H1 (cell line): ENCODE measurements around the gene SNX2. TPM values are rescaled to one million over a fixed set of nuclear protein-coding genes. Genes with fewer than 3 reads are reported as not detected.

Experiments
- CTCF ChIA-PET: fragments of 300-600 bp; sonication (Branson Sonifier 250); formaldehyde crosslinking; loops from one replicate; lab custom pipeline; 2021; ENCODE audit not compliant: partially characterized antibody; lab: Charles Lee
- POLR2A ChIA-PET: fragments of 300-600 bp; sonication (Branson Sonifier 250); formaldehyde crosslinking; loops from one replicate; lab custom pipeline; 2021; ENCODE audit warnings: inconsistent platforms; ENCODE audit not compliant: partially characterized antibody; lab: Charles Lee
- DNase-seq, 2 experiments: peaks; one replicate each; pipeline versions ENCODE4 v3.0.0 to v3.0.0-alpha.2; 2010 to 2022; ENCODE audit warnings: low spot score in 2 of 2, low read depth in 1 of 2, mixed read lengths in 1 of 2
- FAIRE-seq: peaks from 2 replicates; lab custom pipeline; 2011; peaks lifted over from hg19 to GRCh38; lab: Jason Lieb, UNC
- H2AFZ ChIP-seq: 2 replicates; pipeline ENCODE4 v1.8.1; 2012; ENCODE audit warnings: low read length, inconsistent platforms
- H2AK5ac ChIP-seq: 2 replicates; pipeline ENCODE4 v1.6.1; 2013; ENCODE audit warnings: low read depth, low read length
- H2BK120ac ChIP-seq: replicated peaks from 2 replicates; pipeline ENCODE3; 2013; ENCODE audit warnings: low read depth, low read length, inconsistent platforms
- H2BK12ac ChIP-seq: 2 replicates; pipeline ENCODE4 v1.6.1; 2013; ENCODE audit warnings: low read depth, low read length
- H2BK15ac ChIP-seq: 2 replicates; pipeline ENCODE4 v1.6.1; 2013; ENCODE audit warnings: low read length
- H2BK20ac ChIP-seq: 2 replicates; pipeline ENCODE4 v1.6.1; 2013; ENCODE audit warnings: low read length
- H2BK5ac ChIP-seq: 2 replicates; pipeline ENCODE4 v1.6.1; 2013; ENCODE audit warnings: low read depth, low read length
- H3K14ac ChIP-seq: 2 replicates; pipeline ENCODE4 v1.6.1; 2013; ENCODE audit warnings: inconsistent platforms; ENCODE audit not compliant: insufficient read length
- H3K18ac ChIP-seq: 2 replicates; pipeline ENCODE4 v1.6.1; 2013; ENCODE audit warnings: low read length; ENCODE audit errors: extremely low read depth
- H3K23ac ChIP-seq: 2 replicates; pipeline ENCODE4 v1.6.1; 2013; ENCODE audit warnings: inconsistent platforms; ENCODE audit not compliant: insufficient read length
- H3K23me2 ChIP-seq: 2 replicates; pipeline ENCODE4 v1.6.1; 2013; ENCODE audit warnings: low read depth, low read length
- H3K27ac ChIP-seq: 2 replicates; pipeline ENCODE4 v1.6.1; 2011; ENCODE audit warnings: low read depth, low read length, inconsistent platforms
- H3K27me3 ChIP-seq, 4 experiments: replicated peaks in 1 of 4; 1 replicate in 1 of 4; 2 replicates in 3 of 4; pipeline versions ENCODE4 v1.6.1 to v1.8.1; 2011 to 2013; ENCODE audit warnings: low read length in 3 of 4, mild to moderate bottlenecking in 3 of 4, inconsistent platforms in 2 of 4, mixed read lengths in 2 of 4, moderate library complexity in 1 of 4; ENCODE audit not compliant: control insufficient read depth in 3 of 4, insufficient read depth in 3 of 4; ENCODE audit errors: extremely low read depth in 1 of 4
- H3K36me3 ChIP-seq, 4 experiments: 2 replicates each; pipeline versions ENCODE4 v1.6.1 to v1.8.1; 2011 to 2013; ENCODE audit warnings: mild to moderate bottlenecking in 4 of 4, low read length in 3 of 4, moderate library complexity in 2 of 4, control low read depth in 1 of 4, inconsistent platforms in 1 of 4; ENCODE audit not compliant: insufficient read depth in 4 of 4, control insufficient read depth in 2 of 4
- H3K4ac ChIP-seq: replicated peaks from 2 replicates; pipeline ENCODE3; 2013; ENCODE audit warnings: low read length, low read depth, mixed read lengths, inconsistent platforms; ENCODE audit not compliant: insufficient read length
- H3K4me1 ChIP-seq, 4 experiments: replicated peaks in 1 of 4; 1 replicate in 1 of 4; 2 replicates in 3 of 4; pipeline versions ENCODE4 v1.6.1 to v1.8.1; 2011 to 2013; ENCODE audit warnings: low read length in 3 of 4, inconsistent platforms in 2 of 4, mixed read lengths in 1 of 4; ENCODE audit not compliant: insufficient read depth in 4 of 4, control insufficient read depth in 3 of 4
- H3K4me2 ChIP-seq, 2 experiments: 2 replicates each; pipeline versions ENCODE4 v1.6.1 to v1.8.1; 2011 to 2013; ENCODE audit warnings: low read depth in 2 of 2, low read length in 2 of 2, control low read depth in 1 of 2, inconsistent platforms in 1 of 2, mild to moderate bottlenecking in 1 of 2; ENCODE audit not compliant: insufficient read depth in 1 of 2
- H3K4me3 ChIP-seq, 4 experiments: fragments of 200-600, 300-600 bp in 1 of 4; sonication (generic), shearing (Covaris generic), sonication (Bioruptor Twin) in 1 of 4; 2 replicates each; pipeline versions ENCODE4 v1.5.1 to v1.8.1; 2011 to 2016; ENCODE audit warnings: low read length in 4 of 4, low read depth in 3 of 4, control low read depth in 2 of 4, inconsistent platforms in 2 of 4, mild to moderate bottlenecking in 2 of 4, mixed read lengths in 1 of 4, moderate library complexity in 1 of 4; ENCODE audit not compliant: insufficient read depth in 2 of 4; ENCODE audit errors: extremely low read depth in 1 of 4
- H3K56ac ChIP-seq: replicated peaks from 2 replicates; pipeline ENCODE3; 2013; ENCODE audit warnings: low read depth, mild to moderate bottlenecking, mixed read lengths, low read length, inconsistent platforms; ENCODE audit not compliant: insufficient read length
- H3K79me1 ChIP-seq: 2 replicates; pipeline ENCODE4 v1.6.1; 2013; ENCODE audit warnings: low read depth, low read length, control low read depth
- H3K79me2 ChIP-seq, 2 experiments: 2 replicates each; pipeline versions ENCODE4 v1.6.1 to v1.8.1; 2012 to 2013; ENCODE audit warnings: low read length in 2 of 2, mild to moderate bottlenecking in 2 of 2, inconsistent platforms in 1 of 2; ENCODE audit not compliant: insufficient read depth in 2 of 2, control insufficient read depth in 1 of 2
- H3K9ac ChIP-seq, 4 experiments: replicated peaks in 1 of 4; 1 replicate in 1 of 4; 2 replicates in 3 of 4; pipeline versions ENCODE4 v1.6.1 to v1.8.1; 2011 to 2013; ENCODE audit warnings: low read depth in 3 of 4, low read length in 3 of 4, control low read depth in 2 of 4, mild to moderate bottlenecking in 2 of 4, moderate library complexity in 2 of 4, inconsistent platforms in 1 of 4; ENCODE audit errors: extremely low read depth in 1 of 4
- H3K9me3 ChIP-seq, 2 experiments: 2 replicates each; pipeline versions ENCODE4 v1.6.1 to v1.8.1; 2012 to 2013; ENCODE audit warnings: mild to moderate bottlenecking in 2 of 2, moderate library complexity in 2 of 2, control low read depth in 1 of 2, inconsistent platforms in 1 of 2, low read depth in 1 of 2, low read length in 1 of 2, mixed read lengths in 1 of 2; ENCODE audit not compliant: insufficient read depth in 2 of 2
- H4K20me1 ChIP-seq, 2 experiments: replicated peaks in 1 of 2; 2 replicates each; pipeline versions ENCODE3 to v1.8.1; 2011 to 2013; ENCODE audit warnings: inconsistent platforms in 2 of 2, low read length in 2 of 2, mild to moderate bottlenecking in 1 of 2; ENCODE audit not compliant: insufficient read depth in 2 of 2, control insufficient read depth in 1 of 2
- H4K5ac ChIP-seq: 2 replicates; pipeline ENCODE4 v1.6.1; 2013; ENCODE audit warnings: low read length, low read depth, mixed read lengths, inconsistent platforms; ENCODE audit not compliant: insufficient read length
- H4K8ac ChIP-seq: 2 replicates; pipeline ENCODE4 v1.8.0; 2013; ENCODE audit warnings: mild to moderate bottlenecking, moderate library complexity, low read length, inconsistent platforms; ENCODE audit not compliant: insufficient read depth; ENCODE audit errors: extremely low read depth
- H4K91ac ChIP-seq: replicated peaks from 2 replicates; pipeline ENCODE3; 2013; ENCODE audit warnings: low read length, mixed read lengths, inconsistent platforms; ENCODE audit not compliant: insufficient read length
- CHD1 ChIP-seq: IDR thresholded peaks from 2 replicates; pipeline ENCODE4 v1.6.1; 2012; ENCODE audit warnings: low read depth, low read length, improper control_type of control experiment
- EZH2 ChIP-seq: fragments of 200-600 bp; sonication (generic); IDR thresholded peaks from 2 replicates; pipeline ENCODE4 v1.7.1; 2012; ENCODE audit warnings: low read depth, mild to moderate bottlenecking, moderate library complexity, low read length, inconsistent platforms; ENCODE audit not compliant: severe bottlenecking
- FOSL1 ChIP-seq: IDR thresholded peaks from 2 replicates; pipeline ENCODE4 v1.6.1; 2011; ENCODE audit warnings: mild to moderate bottlenecking, low read depth, low read length, moderate library complexity; ENCODE audit not compliant: insufficient read depth
- WGBS, 2 experiments: shearing (Covaris generic) in 1 of 2; methylation state at CpG; one replicate each; pipeline versions ENCODE4 v1.1.6 to v1.1.7; 2013 to 2015; ENCODE audit warnings: low lambda C conversion rate in 2 of 2, mixed read lengths in 2 of 2, inconsistent platforms in 1 of 2, low coverage in 1 of 2, missing lambda C conversion rate in 1 of 2; ENCODE audit not compliant: insufficient replicate concordance in 2 of 2, insufficient coverage in 1 of 2, insufficient read length in 1 of 2; ENCODE audit errors: extremely low coverage in 1 of 2, missing lambda C conversion rate in 1 of 2; 5-methylcytosine and 5-hydroxymethylcytosine counted together
- polyA plus RNA-seq, 7 experiments: library from polyadenylated mRNA; depleted of rRNA in 3 of 7; stranded (reverse) in 5 of 7; unstranded in 2 of 7; fragments of >200 nt in 5 of 7; fragments of 200-250 nt in 2 of 7; gene quantifications; 1 replicate in 5 of 7; 2 replicates in 1 of 7; 4 replicates in 1 of 7; pipeline versions ENCODE4 v1.2.1 to v1.2.3, GENCODE V29; 2011 to 2013; ENCODE audit warnings: missing spikeins in 2 of 7, mixed read lengths in 2 of 7
- total RNA-seq: library from RNA; stranded (reverse); fragmentation: NEBNext Ultra II Directional; extraction: Animal tissue kit (Norgen Biotek cat#: 25700); gene quantifications from 2 replicates; pipeline ENCODE4 v1.2.1, GENCODE V29; 2021

The SNX2 gene
- total and polyA plus RNA-seq, 2 of the 8 experiments (the other 6 are each of a cell fraction or from before 2014, with no cell fraction given) = 51.0 to 61.2 TPM

DNA sequence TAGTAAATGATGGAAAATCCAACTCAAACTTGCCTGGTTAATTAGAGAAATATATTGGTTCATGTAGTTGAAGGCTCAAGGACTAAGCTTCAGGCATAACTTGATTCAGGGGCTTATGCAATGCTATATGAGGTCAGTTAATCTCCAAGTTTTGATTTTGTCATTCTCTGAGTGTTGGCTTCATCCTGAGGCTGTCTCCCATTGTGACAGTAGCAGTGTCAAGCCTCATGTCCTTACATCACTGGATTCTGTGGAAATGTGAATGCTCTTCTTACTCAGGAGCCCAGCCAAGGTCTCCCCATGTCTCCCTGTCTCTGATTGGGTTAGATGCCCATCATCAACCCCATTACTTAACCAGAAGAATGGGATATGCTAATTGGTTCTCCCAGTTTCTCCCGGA lies 44.4 kb upstream of the SNX2 start:
- Histone ChIP-seq H2BK20ac (no peak overlapping the region), H3K27ac (no peak overlapping the region), H3K23me2 (no peaks in the 10 kb centered on the region), H3K23ac (no peak overlapping the region), H3K79me2 (no peaks in the 10 kb centered on the region), H3K79me1 (no peaks in the 10 kb centered on the region), H2BK15ac (no peak overlapping the region), H3K18ac (no peak overlapping the region), H2BK120ac (no peak overlapping the region), H4K8ac (no peak overlapping the region), H3K56ac (no peak overlapping the region), H2BK12ac (no peak overlapping the region), H3K14ac (no peak overlapping the region), H2AFZ (no peak overlapping the region), H2BK5ac (no peak overlapping the region), H2AK5ac (no peak overlapping the region), H3K4ac (no peak overlapping the region), H3K4me1 (no peaks in the 10 kb centered on the region), H4K5ac (no peak overlapping the region), H4K20me1 (no peaks in the 10 kb centered on the region), H3K36me3 (no peaks in the 10 kb centered on the region), H3K4me3 (no peak overlapping the region), H3K9me3 (no peaks in the 10 kb centered on the region), H3K4me2 (no peak overlapping the region), H3K27me3 (no peaks in the 10 kb centered on the region), H4K91ac (no peak overlapping the region), H3K9ac (no peak overlapping the region)
- DNase-seq = no peak
- ChIA-PET POLR2A (no interaction called here), CTCF (interaction anchor here (0.6 kb wide), 1 partner anchor 102 kb away, joined by 3 read pairs; no protein-coding TSS in a partner anchor)
- FAIRE-seq = no peak
- 95% methylated on average over 1 of the region's 1 CpG; no CpG with 5 or more reads in 1 of the 2 experiments for WGBS, 2 experiments
- TF ChIP-seq FOSL1 (no peak), CHD1 (no peak), EZH2 (no peak)
